ENCODE measurements around the gene THSD7A. TPM values are rescaled to one million over a fixed set of nuclear protein-coding genes. Genes with fewer than 3 reads are reported as not detected.

The THSD7A gene, protein sequence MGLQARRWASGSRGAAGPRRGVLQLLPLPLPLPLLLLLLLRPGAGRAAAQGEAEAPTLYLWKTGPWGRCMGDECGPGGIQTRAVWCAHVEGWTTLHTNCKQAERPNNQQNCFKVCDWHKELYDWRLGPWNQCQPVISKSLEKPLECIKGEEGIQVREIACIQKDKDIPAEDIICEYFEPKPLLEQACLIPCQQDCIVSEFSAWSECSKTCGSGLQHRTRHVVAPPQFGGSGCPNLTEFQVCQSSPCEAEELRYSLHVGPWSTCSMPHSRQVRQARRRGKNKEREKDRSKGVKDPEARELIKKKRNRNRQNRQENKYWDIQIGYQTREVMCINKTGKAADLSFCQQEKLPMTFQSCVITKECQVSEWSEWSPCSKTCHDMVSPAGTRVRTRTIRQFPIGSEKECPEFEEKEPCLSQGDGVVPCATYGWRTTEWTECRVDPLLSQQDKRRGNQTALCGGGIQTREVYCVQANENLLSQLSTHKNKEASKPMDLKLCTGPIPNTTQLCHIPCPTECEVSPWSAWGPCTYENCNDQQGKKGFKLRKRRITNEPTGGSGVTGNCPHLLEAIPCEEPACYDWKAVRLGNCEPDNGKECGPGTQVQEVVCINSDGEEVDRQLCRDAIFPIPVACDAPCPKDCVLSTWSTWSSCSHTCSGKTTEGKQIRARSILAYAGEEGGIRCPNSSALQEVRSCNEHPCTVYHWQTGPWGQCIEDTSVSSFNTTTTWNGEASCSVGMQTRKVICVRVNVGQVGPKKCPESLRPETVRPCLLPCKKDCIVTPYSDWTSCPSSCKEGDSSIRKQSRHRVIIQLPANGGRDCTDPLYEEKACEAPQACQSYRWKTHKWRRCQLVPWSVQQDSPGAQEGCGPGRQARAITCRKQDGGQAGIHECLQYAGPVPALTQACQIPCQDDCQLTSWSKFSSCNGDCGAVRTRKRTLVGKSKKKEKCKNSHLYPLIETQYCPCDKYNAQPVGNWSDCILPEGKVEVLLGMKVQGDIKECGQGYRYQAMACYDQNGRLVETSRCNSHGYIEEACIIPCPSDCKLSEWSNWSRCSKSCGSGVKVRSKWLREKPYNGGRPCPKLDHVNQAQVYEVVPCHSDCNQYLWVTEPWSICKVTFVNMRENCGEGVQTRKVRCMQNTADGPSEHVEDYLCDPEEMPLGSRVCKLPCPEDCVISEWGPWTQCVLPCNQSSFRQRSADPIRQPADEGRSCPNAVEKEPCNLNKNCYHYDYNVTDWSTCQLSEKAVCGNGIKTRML (N-terminal part only)
- total RNA-seq = 0.17 and 1.1 TPM in 2 replicates

DNA sequence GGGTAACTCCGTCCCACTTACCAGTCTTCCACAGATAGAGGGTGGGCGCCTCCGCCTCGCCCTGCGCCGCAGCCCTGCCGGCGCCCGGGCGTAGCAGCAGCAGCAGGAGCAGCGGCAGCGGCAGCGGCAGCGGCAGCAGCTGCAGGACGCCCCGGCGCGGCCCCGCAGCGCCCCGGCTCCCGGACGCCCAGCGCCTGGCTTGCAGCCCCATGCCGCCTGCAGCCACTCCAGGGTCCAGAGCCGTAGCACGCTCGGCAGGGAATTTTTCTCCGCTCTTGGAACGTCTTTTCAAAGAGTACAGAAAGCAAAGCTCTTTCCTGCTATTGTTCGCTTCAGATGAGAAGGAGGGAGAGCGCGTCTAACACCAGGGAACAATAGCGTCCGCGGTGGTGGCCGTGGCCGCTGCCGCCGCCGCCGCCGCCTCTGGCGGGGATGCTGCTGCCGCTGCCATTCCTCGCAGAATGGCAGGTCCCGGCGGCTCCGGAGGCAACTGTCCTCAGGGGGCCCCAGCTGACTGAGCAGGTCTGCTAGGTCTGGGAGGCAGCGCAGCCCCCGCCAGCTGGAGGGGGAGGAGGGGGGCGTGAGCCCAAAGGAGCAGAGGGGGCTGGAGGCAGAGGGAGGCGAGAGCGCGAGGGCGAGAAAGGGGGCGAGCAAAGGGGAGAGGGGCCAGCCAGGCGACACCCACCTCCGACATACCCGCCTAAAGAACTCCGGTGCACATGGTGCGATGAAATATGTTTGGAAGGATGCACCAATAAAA, at the start of gene THSD7A:
THSD7A (minus strand) TSS at position 463 of the 760 bp plus-strand sequence; CDS start at position 211, 252 bp downstream.

All from bronchial smooth muscle cell (primary cell).